OCI-LY7 (cell line): ENCODE measurements around the gene EDNRA.

Experiments used
- CTCF ChIP-seq: fragments of 200-600 bp; sonication (generic); conservative IDR thresholded peaks from 2 replicates; pipeline ENCODE4 v1.5.1; 2014; ENCODE audit warnings: mild to moderate bottlenecking, antibody characterized with exemption, low read length, moderate library complexity, mixed read lengths
- EZH2phosphoT487 ChIP-seq: fragments of 200-600 bp; sonication (generic); IDR thresholded peaks from 2 replicates; pipeline ENCODE4 v1.6.1; 2018; ENCODE audit warnings: low read depth, borderline replicate concordance, mild to moderate bottlenecking, mixed run types, antibody characterized with exemption, low read length, moderate library complexity, mixed read lengths

GRCh38 chr4:147463065-147463464, 17.8 kb upstream of the EDNRA start:
- no peak for TF ChIP-seq CTCF
- TF ChIP-seq EZH2phosphoT487, result no peak
